Measurements from ENCODE around the gene C1QTNF5.

The C1QTNF5 gene

GRCh38 chr11:119350302-119350701, 9.6 kb upstream of the C1QTNF5 start:
- TF ChIP-seq, protein P1, sequence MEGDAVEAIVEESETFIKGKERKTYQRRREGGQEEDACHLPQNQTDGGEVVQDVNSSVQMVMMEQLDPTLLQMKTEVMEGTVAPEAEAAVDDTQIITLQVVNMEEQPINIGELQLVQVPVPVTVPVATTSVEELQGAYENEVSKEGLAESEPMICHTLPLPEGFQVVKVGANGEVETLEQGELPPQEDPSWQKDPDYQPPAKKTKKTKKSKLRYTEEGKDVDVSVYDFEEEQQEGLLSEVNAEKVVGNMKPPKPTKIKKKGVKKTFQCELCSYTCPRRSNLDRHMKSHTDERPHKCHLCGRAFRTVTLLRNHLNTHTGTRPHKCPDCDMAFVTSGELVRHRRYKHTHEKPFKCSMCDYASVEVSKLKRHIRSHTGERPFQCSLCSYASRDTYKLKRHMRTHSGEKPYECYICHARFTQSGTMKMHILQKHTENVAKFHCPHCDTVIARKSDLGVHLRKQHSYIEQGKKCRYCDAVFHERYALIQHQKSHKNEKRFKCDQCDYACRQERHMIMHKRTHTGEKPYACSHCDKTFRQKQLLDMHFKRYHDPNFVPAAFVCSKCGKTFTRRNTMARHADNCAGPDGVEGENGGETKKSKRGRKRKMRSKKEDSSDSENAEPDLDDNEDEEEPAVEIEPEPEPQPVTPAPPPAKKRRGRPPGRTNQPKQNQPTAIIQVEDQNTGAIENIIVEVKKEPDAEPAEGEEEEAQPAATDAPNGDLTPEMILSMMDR (IDR thresholded peaks at IDR 0.05; ENCODE audit: low read depth, low read length) = no peak
- DNase-seq (ENCODE audit: extremely low read depth, low read depth) = no peak

DNA sequence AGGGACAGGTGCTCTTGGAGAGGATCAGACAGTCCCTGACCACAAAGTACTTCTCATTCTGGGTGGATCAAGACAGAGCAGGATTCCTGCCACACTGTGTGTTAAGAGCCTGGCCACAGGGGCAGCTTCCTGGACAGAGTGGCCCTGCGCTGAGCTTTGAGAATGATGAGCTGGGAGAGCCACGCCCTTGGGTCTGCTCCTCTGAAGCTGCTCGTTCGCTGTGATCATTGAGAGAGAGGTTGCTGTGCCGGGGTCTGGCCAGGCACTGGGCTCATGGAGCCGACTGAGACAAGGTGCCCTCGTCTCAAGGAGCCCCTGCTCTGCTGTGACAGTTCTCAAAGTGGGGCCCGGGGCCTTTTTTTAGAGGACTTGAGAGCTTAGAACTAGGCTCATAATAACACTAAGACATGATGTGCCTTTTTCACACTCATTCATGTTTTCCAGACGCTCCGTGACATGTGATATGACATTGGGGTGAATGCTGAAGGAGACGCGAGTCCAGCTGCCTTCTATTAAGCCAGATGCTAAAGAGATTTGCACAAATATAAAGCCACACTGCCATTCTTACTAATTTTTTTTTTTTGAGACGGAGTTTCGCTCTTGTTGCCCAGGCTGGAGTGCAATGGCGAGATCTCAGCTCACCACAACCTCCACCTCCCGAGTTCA, 7.4 kb upstream of the C1QTNF5 start:
- TF ChIP-seq, protein P1 (IDR thresholded peaks at IDR 0.05; ENCODE audit: low read depth, low read length) = no peak
- no peak for DNase-seq (ENCODE audit: extremely low read depth, low read depth)

DNA sequence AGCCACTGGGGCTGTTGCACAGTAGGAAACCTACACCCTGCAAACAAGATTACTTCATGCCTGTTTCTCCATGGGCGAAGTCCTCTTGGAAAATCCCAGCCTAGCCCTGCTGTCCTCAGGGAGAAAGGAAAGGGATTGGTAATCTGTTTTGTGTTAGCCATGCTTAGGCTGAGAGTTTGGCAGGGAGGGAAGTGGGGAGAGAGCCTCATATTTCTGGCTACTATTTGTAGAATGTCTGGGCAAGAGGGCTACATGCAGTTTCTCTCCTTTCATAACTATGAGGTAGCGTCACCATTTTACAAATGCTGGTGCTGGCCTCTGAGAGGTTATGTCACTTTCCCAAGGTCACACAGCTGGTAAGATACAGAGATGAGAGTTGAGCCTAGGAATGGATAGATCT, 6.6 kb upstream of the C1QTNF5 start:
- DNase-seq (ENCODE audit: extremely low read depth, low read depth) = peak; percentile 76
- TF ChIP-seq, protein P1 (IDR thresholded peaks at IDR 0.05; ENCODE audit: low read depth, low read length) = no peak

GRCh38 chr11:119346605-119347004, 5.9 kb upstream of the C1QTNF5 start, which contains the start of gene MFRP:
TSS of gene MFRP (minus strand) at chr11:119346705. CDS start at chr11:119346513, 192 bp downstream.
- TF ChIP-seq, protein P1 (IDR thresholded peaks at IDR 0.05; ENCODE audit: low read depth, low read length) = no peak
- DNase-seq (ENCODE audit: extremely low read depth, low read depth) = no peak

DNA sequence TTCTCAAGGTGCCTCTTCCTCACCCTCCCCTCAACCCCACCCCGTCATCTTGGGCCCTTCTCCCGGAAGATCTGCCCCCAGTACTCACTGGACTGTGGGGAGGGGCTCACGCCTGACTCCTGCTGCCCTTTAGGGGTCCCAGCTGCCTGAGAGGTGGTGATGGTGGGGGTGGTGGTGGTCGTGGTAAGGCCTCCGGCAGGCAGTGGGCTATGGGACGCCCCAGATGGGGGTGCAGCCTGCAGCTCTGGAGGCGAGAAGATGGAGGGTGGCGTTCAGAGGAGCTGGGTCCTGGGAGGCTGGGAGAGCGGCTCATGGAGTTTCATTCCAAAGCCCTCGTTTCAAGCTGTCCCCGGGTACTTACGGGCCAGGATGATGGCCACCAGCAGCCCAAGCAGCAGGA, 5.0 kb upstream of the C1QTNF5 start:
- TF ChIP-seq, protein P1 (IDR thresholded peaks at IDR 0.05; ENCODE audit: low read depth, low read length) = no peak

GRCh38 chr11:119344291-119345010, 3.8 kb upstream of the C1QTNF5 start:
- TF ChIP-seq, protein P1 (IDR thresholded peaks at IDR 0.05; ENCODE audit: low read depth, low read length) = no peak

More for the DNA sequence above, 5.0 kb upstream of the C1QTNF5 start:
- DNase-seq (ENCODE audit: extremely low read depth, low read depth) = no peak

DNA sequence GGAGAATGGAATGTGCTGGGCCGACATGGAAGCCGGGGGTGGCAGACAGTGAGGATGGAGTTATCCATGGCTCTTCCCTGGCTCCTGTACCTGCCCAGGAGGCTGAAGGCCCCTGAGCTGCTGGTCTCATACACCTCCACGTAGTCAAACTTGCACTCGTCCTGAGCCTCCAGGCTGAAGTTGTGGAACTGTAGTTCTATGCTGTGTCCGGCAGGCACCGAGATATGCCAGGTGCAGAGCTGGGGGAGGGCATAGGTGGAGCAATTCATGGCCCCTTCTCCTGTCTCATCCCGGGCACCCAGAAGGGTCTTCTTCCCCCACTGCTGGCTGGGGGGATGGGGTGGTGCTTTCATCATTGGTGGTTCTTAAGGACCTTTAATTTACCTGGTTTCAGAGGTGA, 3.0 kb upstream of the C1QTNF5 start:
- TF ChIP-seq, protein P1 (IDR thresholded peaks at IDR 0.05; ENCODE audit: low read depth, low read length) = no peak
- no peak for DNase-seq (ENCODE audit: extremely low read depth, low read depth)

More at GRCh38 chr11:119344291-119345010, 3.8 kb upstream of the C1QTNF5 start:
- DNase-seq (ENCODE audit: extremely low read depth, low read depth) = no peak

Measured in AG09319 (cell line).